ENCODE results near the gene PRKAR2A. TPM values are rescaled to one million over a fixed set of nuclear protein-coding genes. Genes with fewer than 3 reads are reported as not detected.
"Not testable (repeated sequence)": the region's sequence is repeated elsewhere in the genome, so short reads cannot be mapped to it uniquely, and the experiment has no call there.

The PRKAR2A gene
- polyA plus RNA-seq, 1 experiment = 9.0 TPM

DNA sequence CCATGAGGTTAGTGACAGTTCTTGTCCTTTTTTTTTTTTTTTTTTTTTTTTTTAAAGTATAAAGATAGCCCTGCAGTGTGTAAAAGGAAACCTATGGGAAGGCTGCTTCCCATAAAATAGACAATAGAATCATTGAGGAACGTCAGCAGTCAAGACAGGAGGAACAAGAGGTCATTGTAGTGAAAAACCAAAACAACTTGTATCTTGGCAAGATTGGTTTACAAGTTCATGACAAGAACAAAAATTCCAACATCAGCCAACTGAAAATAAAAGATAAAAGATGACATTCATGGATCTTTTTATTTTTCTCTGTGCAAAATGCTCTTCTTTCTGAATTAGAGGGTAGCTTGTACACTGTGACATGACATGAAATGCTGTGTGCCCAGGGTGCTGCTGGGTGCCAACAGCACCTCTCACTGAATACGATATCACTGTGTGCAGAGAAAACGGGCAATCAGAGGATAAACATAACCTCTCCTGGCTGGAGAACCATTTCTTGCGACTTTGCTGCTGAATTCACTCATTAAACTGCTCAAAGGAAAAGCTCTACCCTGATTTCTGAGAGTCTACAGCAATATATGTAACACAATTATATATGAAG lies 100.6 kb downstream of the PRKAR2A start:
- no peak for DNase-seq (ENCODE audit: low read depth)
- ChIA-PET CTCF (interaction anchor here (1.8 kb wide), 1 partner anchor 11 kb away, joined by 6 read pairs; no protein-coding TSS in a partner anchor), POLR2A (no interaction called here)
- no peak overlapping the region for H3K4me3 ChIP-seq (ENCODE audit: low read depth, low read length)
- TF ChIP-seq CTCF (IDR thresholded peaks at IDR 0.05; ENCODE audit: insufficient read depth, low read depth, low read length) = no peak
- peaks cover 9% of the 10 kb centered on the region for H3K36me3 ChIP-seq (ENCODE audit: control insufficient read depth, insufficient read depth, low read length)
- H3K27me3 ChIP-seq (ENCODE audit: control insufficient read depth, insufficient read depth, low read length) = no peaks in the 10 kb centered on the region

- TF ChIP-seq CTCF (IDR thresholded peaks at IDR 0.05; ENCODE audit: insufficient read depth, low read depth, low read length) = no peak
- Histone ChIP-seq H3K36me3 (ENCODE audit: control insufficient read depth, insufficient read depth, low read length) (peaks cover 2% of the 10 kb centered on the region), H3K27me3 (ENCODE audit: control insufficient read depth, insufficient read depth, low read length) (no peaks in the 10 kb centered on the region), H3K4me3 (ENCODE audit: low read depth, low read length) (no peak overlapping the region)
- CTCF ChIA-PET = no interaction called here
- POLR2A ChIA-PET = no interaction called here
- no peak for DNase-seq (ENCODE audit: low read depth)
Observed at GRCh38 chr3:48743773-48744172, 103.9 kb downstream of the PRKAR2A start.

DNA sequence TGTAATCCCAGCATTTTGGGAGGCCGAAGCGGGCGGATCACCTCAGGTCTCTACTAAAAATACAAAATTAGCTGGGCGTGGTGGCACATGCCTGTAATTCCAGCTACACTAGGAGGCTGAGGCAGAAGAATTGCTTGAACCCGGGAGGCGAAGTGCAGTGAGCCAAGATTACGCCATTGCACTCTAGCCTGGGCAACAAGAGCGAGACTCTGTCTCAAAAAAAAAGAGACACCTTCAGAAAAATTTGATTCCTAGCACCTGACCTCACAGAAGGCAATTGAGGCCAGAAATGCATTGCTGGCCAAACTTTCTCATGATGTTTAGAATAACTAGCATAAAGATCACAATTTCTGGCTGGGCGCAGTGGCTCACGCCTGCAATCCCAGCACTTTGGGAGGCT lies 106.4 kb downstream of the PRKAR2A start:
- H3K27me3 ChIP-seq (ENCODE audit: control insufficient read depth, insufficient read depth, low read length); POLR2A ChIA-PET; H3K4me3 ChIP-seq (ENCODE audit: low read depth, low read length); DNase-seq (ENCODE audit: low read depth); H3K36me3 ChIP-seq (ENCODE audit: control insufficient read depth, insufficient read depth, low read length): not testable (repeated sequence)
- CTCF ChIA-PET = interaction anchor here (2.4 to 2.7 kb wide), 4 partner anchors 8 to 19 kb away, joined by 14 to 30 read pairs (median 18); no protein-coding TSS in a partner anchor

- ChIA-PET CTCF (interaction anchor here (0.6 to 5.9 kb wide), 33 partner anchors 9 to 730 kb away, joined by 3 to 34 read pairs (median 4); partner anchors contain the start of genes DAG1, IP6K2 and NCKIPSD), POLR2A (interaction anchor here (0.6 kb wide), 1 partner anchor 9 kb away, joined by 5 read pairs; no protein-coding TSS in a partner anchor)
- Histone ChIP-seq H3K36me3 (ENCODE audit: control insufficient read depth, insufficient read depth, low read length) (no peaks in the 10 kb centered on the region), H3K27me3 (ENCODE audit: control insufficient read depth, insufficient read depth, low read length) (no peaks in the 10 kb centered on the region), H3K4me3 (ENCODE audit: low read depth, low read length) (no peak overlapping the region)
- TF ChIP-seq CTCF (IDR thresholded peaks at IDR 0.05; ENCODE audit: insufficient read depth, low read depth, low read length) = peak; percentile 93
- DNase-seq (ENCODE audit: low read depth) = no peak
Observed at GRCh38 chr3:48739955-48740823, 107.5 kb downstream of the PRKAR2A start.

DNA sequence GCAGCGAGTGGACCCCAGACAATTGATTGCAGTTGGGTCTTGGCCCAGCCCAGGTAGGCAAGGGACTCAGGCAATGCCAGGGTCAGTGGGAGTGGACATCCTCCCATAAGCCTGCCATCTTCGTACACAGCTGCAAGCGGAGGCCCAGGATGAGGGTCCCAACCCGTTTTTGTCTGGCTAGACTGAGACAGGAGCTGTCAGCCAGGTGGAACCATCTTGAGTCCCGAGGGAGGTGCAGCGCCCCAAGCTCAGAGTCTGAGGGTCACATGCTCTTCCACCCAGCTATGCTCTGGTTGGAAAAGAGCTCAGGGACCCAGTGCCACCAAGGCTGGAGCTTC lies 108.1 kb downstream of the PRKAR2A start:
- ChIA-PET POLR2A (no interaction called here), CTCF (interaction anchor here (0.6 to 5.9 kb wide), 33 partner anchors 8 to 730 kb away, joined by 3 to 34 read pairs (median 4); partner anchors contain the start of genes DAG1, IP6K2 and NCKIPSD)
- no peak for TF ChIP-seq CTCF (IDR thresholded peaks at IDR 0.05; ENCODE audit: insufficient read depth, low read depth, low read length)
- DNase-seq (ENCODE audit: low read depth) = no peak
- Histone ChIP-seq H3K4me3 (ENCODE audit: low read depth, low read length) (no peak overlapping the region), H3K27me3 (ENCODE audit: control insufficient read depth, insufficient read depth, low read length) (no peaks in the 10 kb centered on the region), H3K36me3 (ENCODE audit: control insufficient read depth, insufficient read depth, low read length) (no peaks in the 10 kb centered on the region)

Data from BJ (cell line).